K562 (cell line): ENCODE measurements around the gene ATL1. TPM values are rescaled to one million over a fixed set of nuclear protein-coding genes. Genes with fewer than 3 reads are reported as not detected.

ENCODE experiments used
- ATAC-seq: fragments of 200-7000 bp; cut with Tn5 transposase; 3 replicates; pipeline ENCODE4 v1.9.1; 2020; ENCODE audit warnings: moderate library complexity
- BruUV-seq: library from RNA; stranded (reverse); fragments of 400-500 nt; replicated peaks from 2 replicates; lab custom pipeline; 2021; lab: Mats Ljungman, UMichigan
- CTCF ChIA-PET: fragments of 300-600 bp; formaldehyde crosslinking; extraction: SDS; loops from one replicate; lab custom pipeline; 2021; ENCODE audit warnings: low intra/inter-chr PET ratio; lab: Yijun Ruan, JAX
- POLR2A ChIA-PET: fragments of 300-600, 350-650 bp; sonication (Branson Sonifier 250); formaldehyde crosslinking; extraction: SDS; loops from one replicate; lab custom pipeline; 2021; ENCODE audit warnings: antibody characterized with exemption, inconsistent platforms; lab: Yijun Ruan, JAX
- DNase-seq, 4 experiments: peaks; one replicate each; pipeline versions ENCODE4 v3.0.0 to v3.0.0-alpha.2; 2011 to 2018; ENCODE audit warnings: low spot score in 3 of 4, mixed read lengths in 3 of 4; ENCODE audit errors: extremely low read depth in 1 of 4
- FAIRE-seq: peaks from 2 replicates; lab custom pipeline; 2011; peaks lifted over from hg19 to GRCh38; lab: Jason Lieb, UNC
- H2AFZ ChIP-seq: 2 replicates; pipeline ENCODE4 v1.6.0; 2011; ENCODE audit warnings: low read depth, low read length, control low read depth, inconsistent platforms
- H3K27ac ChIP-seq: fragments of 200-600 bp; 3 replicates; pipeline ENCODE4 v1.8.0; 2011; ENCODE audit warnings: low read depth, mild to moderate bottlenecking, control low read depth, inconsistent platforms, low read length, moderate library complexity, mixed read lengths; ENCODE audit errors: extremely low read depth
- H3K27me3 ChIP-seq, 2 experiments: fragments of 300-600 bp in 1 of 2; 2 replicates in 1 of 2; 3 replicates in 1 of 2; pipeline versions ENCODE4 v1.6.0 to v1.8.0; 2011; ENCODE audit warnings: inconsistent platforms in 2 of 2, low read length in 2 of 2, mild to moderate bottlenecking in 1 of 2, mixed read lengths in 1 of 2, moderate library complexity in 1 of 2; ENCODE audit not compliant: control insufficient read depth in 2 of 2, insufficient read depth in 2 of 2
- H3K36me3 ChIP-seq: fragments of 300-600 bp; 3 replicates; pipeline ENCODE4 v1.8.0; 2011; ENCODE audit warnings: mild to moderate bottlenecking, low read length, inconsistent platforms; ENCODE audit not compliant: control insufficient read depth, insufficient read depth
- H3K4me1 ChIP-seq, 2 experiments: fragments of 200-600 bp in 1 of 2; replicated peaks in 1 of 2; 2 replicates in 1 of 2; 3 replicates in 1 of 2; pipeline versions ENCODE4 v1.5.1 to v1.8.0; 2011; ENCODE audit warnings: inconsistent platforms in 2 of 2, low read length in 2 of 2, mild to moderate bottlenecking in 1 of 2, mixed read lengths in 1 of 2, moderate library complexity in 1 of 2; ENCODE audit not compliant: control insufficient read depth in 2 of 2, insufficient read depth in 2 of 2
- H3K4me2 ChIP-seq: 2 replicates; pipeline ENCODE4 v1.6.1; 2011; ENCODE audit warnings: low read length, control low read depth, inconsistent platforms, mixed read lengths; ENCODE audit not compliant: insufficient read depth
- H3K4me3 ChIP-seq: fragments of 200-600 bp; sonication (generic), shearing (Covaris generic); 2 replicates; pipeline ENCODE4 v1.5.1; 2016; ENCODE audit warnings: control low read depth, inconsistent platforms
- H3K79me2 ChIP-seq: fragments of 200-600 bp; 3 replicates; pipeline ENCODE4 v1.8.0; 2011; ENCODE audit warnings: low read length, inconsistent platforms; ENCODE audit not compliant: control insufficient read depth, insufficient read depth
- H3K9ac ChIP-seq, 2 experiments: 2 replicates each; pipeline versions ENCODE4 v1.6.0 to v1.6.1; 2011; ENCODE audit warnings: low read depth in 2 of 2, low read length in 2 of 2, control low read depth in 1 of 2, inconsistent platforms in 1 of 2, mild to moderate bottlenecking in 1 of 2, mixed read lengths in 1 of 2; ENCODE audit not compliant: insufficient read depth in 1 of 2
- H3K9me1 ChIP-seq: one replicate; pipeline ENCODE4 v1.6.0; 2011; ENCODE audit warnings: inconsistent platforms, mild to moderate bottlenecking, low read length, moderate library complexity; ENCODE audit not compliant: control insufficient read depth, insufficient read depth
- H3K9me3 ChIP-seq: replicated peaks from 2 replicates; pipeline ENCODE4 v1.5.1; 2011; ENCODE audit warnings: low read depth, low read length, inconsistent platforms; ENCODE audit not compliant: control insufficient read depth, insufficient read depth
- H4K20me1 ChIP-seq: replicated peaks from 2 replicates; pipeline ENCODE4 v1.6.1; 2011; ENCODE audit warnings: low read length, inconsistent platforms, mixed read lengths; ENCODE audit not compliant: control insufficient read depth, insufficient read depth
- C11orf30 ChIP-seq: fragments of 450-650 bp; IDR thresholded peaks from 2 replicates; pipeline ENCODE4 v1.6.1; 2016; ENCODE audit warnings: low read depth, mild to moderate bottlenecking
- DIDO1 ChIP-seq: fragments of 450-650 bp; IDR thresholded peaks from 2 replicates; pipeline ENCODE4 v1.6.1; 2016; ENCODE audit warnings: low read depth, missing biosample characterization, missing genetic modification characterization
- KAT7 ChIP-seq: sonication (generic); formaldehyde crosslinking; IDR thresholded peaks from 2 replicates; pipeline ENCODE4 v1.8.0; 2022; ENCODE audit warnings: missing genetic modification reagents, mild to moderate bottlenecking, borderline replicate concordance
- MAFF ChIP-seq: IDR thresholded peaks from 2 replicates; pipeline ENCODE4 v1.6.1; 2012; ENCODE audit warnings: low read length, improper control_type of control experiment
- MAFG ChIP-seq: fragments of 450-650 bp; conservative IDR thresholded peaks from 2 replicates; pipeline ENCODE4 v1.6.1; 2016; ENCODE audit warnings: missing genetic modification characterization, missing compliant biosample characterization
- NFE2 ChIP-seq: IDR thresholded peaks from 2 replicates; pipeline ENCODE4 v1.6.1; 2014; ENCODE audit warnings: antibody characterized with exemption, low read depth
- SMAD2 ChIP-seq: fragments of 150-350 bp; IDR thresholded peaks from 2 replicates; pipeline ENCODE4 v1.6.1; 2014; ENCODE audit warnings: low read depth, mild to moderate bottlenecking, low read length
- TCF15 ChIP-seq: fragments of 250-450 bp; sonication (Bioruptor Pico); IDR thresholded peaks from 2 replicates; pipeline ENCODE4 v1.8.0; 2022; ENCODE audit warnings: moderate library complexity, mild to moderate bottlenecking, inconsistent platforms
- ZFP1 ChIP-seq: fragments of 450-650 bp; formaldehyde crosslinking; IDR thresholded peaks from 2 replicates; pipeline ENCODE4 v1.4.0; 2020; ENCODE audit warnings: mild to moderate bottlenecking, mixed read lengths
- ZNF316 ChIP-seq: fragments of 450-650 bp; IDR thresholded peaks from 2 replicates; pipeline ENCODE4 v1.6.1; 2016
- ZNF354B ChIP-seq: fragments of 250-450 bp; sonication (Bioruptor Pico); IDR thresholded peaks from 2 replicates; pipeline ENCODE4 v1.4.0; 2020
- WGBS: fragments of 100-300 bp; shearing (Covaris generic); methylation state at CpG from one replicate; pipeline ENCODE4 v1.1.6; 2016; ENCODE audit warnings: low coverage, mixed read lengths; ENCODE audit not compliant: insufficient coverage; ENCODE audit errors: missing lambda C conversion rate; 5-methylcytosine and 5-hydroxymethylcytosine counted together
- in situ Hi-C: fragments of 300-500 bp; cut with MboI; formaldehyde crosslinking; loops from 4 replicates; pipeline ENCODE4 v1.15.0; 2018; ENCODE audit warnings: inconsistent platforms, mixed read lengths
- intact Hi-C: fragments of 100-400 bp; cut with micrococcal nuclease; formaldehyde crosslinking; loops from 2 replicates; pipeline ENCODE4 v1.14.2; 2022
- polyA plus RNA-seq, 8 experiments: library from polyadenylated mRNA; depleted of rRNA in 4 of 8; stranded (reverse) in 5 of 8; unstranded in 3 of 8; fragments of >200 nt; fragmentation: Nextera tagmentation in 2 of 8; fragmentation: Illumina TruSeq in 1 of 8; extraction: Ambion mirVana in 2 of 8; extraction: Trizol in 1 of 8; gene quantifications; 2 replicates each; pipeline versions ENCODE4 v1.2.1 to v1.2.3, GENCODE V29; 2011 to 2014; ENCODE audit warnings: inconsistent platforms in 1 of 8, missing spikeins in 1 of 8
- total RNA-seq, 7 experiments: library from RNA; depleted of rRNA in 6 of 7; stranded (reverse); fragments of >200 nt in 6 of 7; fragmentation: Illumina TruSeq in 2 of 7; extraction: Trizol in 2 of 7; gene quantifications; 2 replicates each; pipeline versions ENCODE4 v1.2.1 to v1.2.3, GENCODE V29; 2011 to 2021; ENCODE audit warnings: low replicate concordance in 1 of 7

Gene ATL1
- total and polyA plus RNA-seq, 9 of the 15 experiments (the other 6 are each of a cell fraction or from before 2014, with no cell fraction given): 0.04 to 0.16 (median 0.07) TPM; not detected in 4

GRCh38 chr14:50534416-50534815 is 25.5 kb upstream of the ATL1 start:
- DNase-seq: no peak
- ChIA-PET POLR2A (no interaction called here), CTCF (no interaction called here)
- Histone ChIP-seq H3K36me3 (peaks cover 6% of the 10 kb centered on the region; the same call in 1 of the 3 replicates), H3K9me3 (no peaks in the 10 kb centered on the region), H3K27me3 (no peaks in the 10 kb centered on the region), H3K9me1 (no peaks in the 10 kb centered on the region), H3K27ac (no peak overlapping the region), H3K79me2 (peaks cover 28% of the 10 kb centered on the region), H2AFZ (0 out of 2 replicates have a peak overlapping the region, but pooled peaks have one; percentile 4), H3K4me3 (no peak overlapping the region), H3K9ac (no peak overlapping the region), H4K20me1 (0 out of 2 replicates have a peak, but pooled peaks cover 5% of the 10 kb centered on the region), H3K4me2 (no peak overlapping the region), H3K4me1 (peaks cover 12 to 14% of the 10 kb centered on the region in 2 experiments; a peak in 4 of 5 replicates)
- no peak for ATAC-seq
- intact Hi-C loops: loop anchor here (5.0 to 10.0 kb wide), 3 partner anchors 137 to 670 kb away; partner anchors contain the start of genes CDKL1 and VCPKMT
- in situ Hi-C loops: loop anchor here (25.0 kb wide), 1 partner anchor 672 kb away; the partner anchor contains the start of gene NEMF
- no TSS peak for BruUV-seq
- WGBS: 51% methylated on average over 3 of the region's 3 CpGs
- TF ChIP-seq ZNF354B (CRISPR knock-in tag): no peak
- TF ChIP-seq DIDO1 (tag): no peak
- no peak for TF ChIP-seq KAT7 (CRISPR knock-in tag)
- no peak for TF ChIP-seq TCF15 (CRISPR knock-in tag)
- TF ChIP-seq, all 486 proteins: peak for 0
- FAIRE-seq: no peak

GRCh38 chr14:50534997-50535396 is 24.9 kb upstream of the ATL1 start:
- Histone ChIP-seq H4K20me1 (no peaks in the 10 kb centered on the region), H3K36me3 (peaks cover under 1% of the 10 kb centered on the region; the same call in 1 of the 3 replicates), H2AFZ (no peak overlapping the region), H3K9ac (no peak overlapping the region), H3K4me1 (peaks cover 8 to 12% of the 10 kb centered on the region in 2 experiments; a peak in 4 of 5 replicates), H3K79me2 (peaks cover 23% of the 10 kb centered on the region), H3K27ac (no peak overlapping the region), H3K4me2 (no peak overlapping the region), H3K27me3 (no peaks in the 10 kb centered on the region), H3K4me3 (no peak overlapping the region), H3K9me3 (no peaks in the 10 kb centered on the region), H3K9me1 (no peaks in the 10 kb centered on the region)
- ChIA-PET POLR2A (no interaction called here), CTCF (no interaction called here)
- intact Hi-C loops (loop anchor here (5.0 to 10.0 kb wide), 3 partner anchors 138 to 670 kb away; partner anchors contain the start of genes CDKL1 and VCPKMT), in situ Hi-C loops (loop anchor here (25.0 kb wide), 1 partner anchor 673 kb away; the partner anchor contains the start of gene NEMF)
- ATAC-seq (no peak), DNase-seq (no peak), FAIRE-seq (no peak)
- BruUV-seq: no TSS peak
- TF ChIP-seq MAFF (peak; percentile 32; the same call in 1 of the 2 replicates), SMAD2 (no peak), ZNF316 (peak; percentile 50), ZFP1 (no peak), MAFG (peak; percentile 54; the same call in 1 of the 2 replicates), C11orf30 (peak; percentile 51; the same call in 1 of the 2 replicates), NFE2 (peak; percentile 68)
- WGBS: 0% methylated on average over 1 of the region's 1 CpG
